Measurements from ENCODE around the gene HOXC12. TPM values are rescaled to one million over a fixed set of nuclear protein-coding genes. Genes with fewer than 3 reads are reported as not detected.

The HOXC12 gene
- total RNA-seq, 3 donors from 2014 or later = 0.15 TPM; not detected in 2

- no peak for DNase-seq (ENCODE audit: low spot score in 2 of 2)
- H3K36me3 ChIP-seq = no peaks in the 10 kb centered on the region
- H3K4me1 ChIP-seq = no peaks in the 10 kb centered on the region
- no peak overlapping the region for H3K4me3 ChIP-seq
- no peaks in the 10 kb centered on the region for H3K9me3 ChIP-seq
- H3K27me3 ChIP-seq = peaks cover 0 to 87% of the 10 kb centered on the region in 2 donors
- intact Hi-C loops (cut with DNase I; ENCODE audit: low total_unique reads) = no loop called here
- no peak overlapping the region for H3K27ac ChIP-seq
- TF ChIP-seq CTCF (IDR thresholded peaks at IDR 0.05) = no peak
- no peak for TF ChIP-seq POLR2AphosphoS5 (IDR thresholded peaks at IDR 0.05)
- TF ChIP-seq POLR2A (IDR thresholded peaks at IDR 0.05) = no peak
Observed at GRCh38 chr12:53928054-53928835, 26.5 kb upstream of the HOXC12 start.

GRCh38 chr12:53929527-53929926 lies 25.2 kb upstream of the HOXC12 start:
- DNase-seq (ENCODE audit: low spot score in 2 of 2) = no peak
- intact Hi-C loops (cut with DNase I; ENCODE audit: low total_unique reads) = no loop called here
- H3K27ac ChIP-seq = no peak overlapping the region
- no peak overlapping the region for H3K4me3 ChIP-seq
- no peaks in the 10 kb centered on the region for H3K4me1 ChIP-seq
- H3K36me3 ChIP-seq = no peaks in the 10 kb centered on the region
- H3K9me3 ChIP-seq = no peaks in the 10 kb centered on the region
- peaks cover 0 to 93% of the 10 kb centered on the region in 2 donors for H3K27me3 ChIP-seq
- TF ChIP-seq POLR2AphosphoS5 (IDR thresholded peaks at IDR 0.05) (no peak), CTCF (IDR thresholded peaks at IDR 0.05) (no peak), POLR2A (IDR thresholded peaks at IDR 0.05) (no peak)

GRCh38 chr12:53930591-53931255 lies 24.0 kb upstream of the HOXC12 start:
- intact Hi-C loops (cut with DNase I; ENCODE audit: low total_unique reads) = no loop called here
- Histone ChIP-seq H3K27me3 (peaks cover 5 to 98% of the 10 kb centered on the region in 2 donors), H3K36me3 (no peaks in the 10 kb centered on the region), H3K4me1 (no peaks in the 10 kb centered on the region), H3K4me3 (no peak overlapping the region), H3K9me3 (no peaks in the 10 kb centered on the region), H3K27ac (no peak overlapping the region)
- DNase-seq (ENCODE audit: low spot score in 2 of 2) = no peak
- no peak for TF ChIP-seq CTCF (IDR thresholded peaks at IDR 0.05)
- no peak for TF ChIP-seq POLR2A (IDR thresholded peaks at IDR 0.05)
- TF ChIP-seq POLR2AphosphoS5 (IDR thresholded peaks at IDR 0.05) = no peak

GRCh38 chr12:53931844-53932581 lies 22.7 kb upstream of the HOXC12 start:
- no peaks in the 10 kb centered on the region for H3K36me3 ChIP-seq
- intact Hi-C loops (cut with DNase I; ENCODE audit: low total_unique reads) = no loop called here
- no peaks in the 10 kb centered on the region for H3K4me1 ChIP-seq
- H3K27ac ChIP-seq = no peak overlapping the region
- no peak for DNase-seq (ENCODE audit: low spot score in 2 of 2)
- no peak for TF ChIP-seq POLR2AphosphoS5 (IDR thresholded peaks at IDR 0.05)
- no peak for TF ChIP-seq CTCF (IDR thresholded peaks at IDR 0.05)
- TF ChIP-seq POLR2A (IDR thresholded peaks at IDR 0.05) = no peak
- H3K4me3 ChIP-seq = no peak overlapping the region
- H3K27me3 ChIP-seq = peaks cover 11 to 98% of the 10 kb centered on the region in 2 donors
- no peaks in the 10 kb centered on the region for H3K9me3 ChIP-seq
